ENCODE data around the gene SHC2.

The SHC2 gene

DNA sequence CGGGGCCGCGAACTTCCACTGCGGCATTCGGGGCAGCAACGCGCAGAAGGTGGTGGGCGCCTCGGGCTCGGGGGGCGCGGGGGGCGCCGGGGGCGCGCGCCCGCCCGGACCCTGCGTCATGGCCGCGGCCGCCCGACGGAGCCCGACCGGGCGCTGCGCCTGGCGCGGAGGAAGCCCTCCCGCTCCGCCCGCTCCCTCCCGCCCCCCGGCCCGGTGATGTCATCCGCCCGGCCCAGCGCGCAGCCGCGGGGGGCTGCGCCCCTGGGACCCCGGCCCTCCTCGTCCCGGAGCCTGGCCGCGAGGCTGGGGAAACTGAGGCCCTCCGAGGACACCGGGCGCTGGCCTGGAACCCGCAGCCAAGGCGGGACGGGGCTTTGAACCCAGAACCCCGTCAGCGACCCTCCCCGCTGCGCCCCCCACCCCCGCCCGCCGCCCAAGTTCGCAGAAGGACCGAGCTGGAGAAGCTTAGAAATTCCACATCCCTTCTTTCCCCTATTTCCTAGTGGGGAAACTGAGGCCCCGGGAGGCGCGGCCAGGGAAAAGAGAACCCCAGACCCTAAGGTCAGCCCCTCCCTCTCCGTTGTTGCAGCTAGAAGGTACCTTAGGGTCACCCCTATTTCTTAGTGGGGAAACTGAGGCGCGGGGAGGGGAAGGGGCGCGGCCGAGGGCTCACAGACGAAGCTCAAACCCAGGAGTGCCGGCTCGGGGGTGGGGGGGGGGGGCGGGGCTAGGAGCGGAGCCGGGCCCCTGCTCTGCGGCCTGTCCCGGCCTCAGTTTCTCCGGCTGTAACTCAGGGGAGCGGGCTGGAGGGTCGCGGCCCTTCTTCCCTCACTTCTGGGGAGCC lies at the start of gene SHC2:
Gene SHC2 (minus strand): TSS at position 157 of the 844 bp plus-strand sequence. CDS start 37 bp downstream, at position 120.
- no peak for DNase-seq

DNA sequence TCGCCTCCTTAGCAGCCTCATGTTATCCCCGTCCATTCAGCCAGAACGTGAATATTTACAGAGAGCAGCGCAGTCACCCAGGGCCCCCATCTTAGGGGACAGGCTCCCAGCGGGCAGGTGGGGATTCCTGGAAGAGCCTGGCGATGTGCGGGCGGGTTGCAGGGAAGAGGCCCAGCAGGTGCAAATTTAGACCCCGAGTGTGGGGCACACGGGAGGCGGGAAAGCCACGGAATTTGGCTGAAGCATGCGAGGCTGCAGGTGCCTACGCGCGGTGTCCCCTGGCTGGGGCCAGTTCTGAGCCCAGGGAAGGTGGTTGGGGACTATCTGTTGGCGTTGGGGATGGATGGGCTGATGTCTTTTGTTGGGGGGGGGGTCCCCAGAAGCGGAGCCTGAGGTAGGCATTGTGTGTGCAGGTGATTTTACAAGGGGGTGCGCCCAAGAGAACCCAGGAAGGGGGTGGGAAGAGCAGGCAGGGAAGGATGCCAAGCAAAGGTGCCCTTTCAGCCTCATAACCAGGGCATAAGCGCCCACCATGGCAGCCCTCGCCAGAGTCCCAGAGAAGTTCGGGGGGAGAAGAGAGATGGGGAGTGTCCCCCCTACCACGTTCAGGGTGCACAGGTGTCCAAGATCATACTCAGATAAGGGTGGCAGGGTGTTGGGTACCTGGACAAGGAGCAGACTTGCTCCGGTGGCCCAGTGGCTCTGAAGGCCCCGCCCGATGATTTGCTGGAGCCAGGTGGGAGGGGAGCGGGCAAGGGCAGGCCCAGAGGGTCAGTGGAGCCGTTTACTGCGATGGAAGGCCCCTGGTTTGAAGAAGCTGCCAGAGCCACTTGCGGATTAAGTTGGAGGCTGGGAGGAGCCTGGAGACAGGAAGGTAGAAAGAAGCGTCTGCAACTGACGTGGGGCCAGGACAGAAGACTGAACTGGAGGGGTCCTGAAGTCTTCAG lies 47.6 kb upstream of the SHC2 start:
- DNase-seq = no peak

DNA sequence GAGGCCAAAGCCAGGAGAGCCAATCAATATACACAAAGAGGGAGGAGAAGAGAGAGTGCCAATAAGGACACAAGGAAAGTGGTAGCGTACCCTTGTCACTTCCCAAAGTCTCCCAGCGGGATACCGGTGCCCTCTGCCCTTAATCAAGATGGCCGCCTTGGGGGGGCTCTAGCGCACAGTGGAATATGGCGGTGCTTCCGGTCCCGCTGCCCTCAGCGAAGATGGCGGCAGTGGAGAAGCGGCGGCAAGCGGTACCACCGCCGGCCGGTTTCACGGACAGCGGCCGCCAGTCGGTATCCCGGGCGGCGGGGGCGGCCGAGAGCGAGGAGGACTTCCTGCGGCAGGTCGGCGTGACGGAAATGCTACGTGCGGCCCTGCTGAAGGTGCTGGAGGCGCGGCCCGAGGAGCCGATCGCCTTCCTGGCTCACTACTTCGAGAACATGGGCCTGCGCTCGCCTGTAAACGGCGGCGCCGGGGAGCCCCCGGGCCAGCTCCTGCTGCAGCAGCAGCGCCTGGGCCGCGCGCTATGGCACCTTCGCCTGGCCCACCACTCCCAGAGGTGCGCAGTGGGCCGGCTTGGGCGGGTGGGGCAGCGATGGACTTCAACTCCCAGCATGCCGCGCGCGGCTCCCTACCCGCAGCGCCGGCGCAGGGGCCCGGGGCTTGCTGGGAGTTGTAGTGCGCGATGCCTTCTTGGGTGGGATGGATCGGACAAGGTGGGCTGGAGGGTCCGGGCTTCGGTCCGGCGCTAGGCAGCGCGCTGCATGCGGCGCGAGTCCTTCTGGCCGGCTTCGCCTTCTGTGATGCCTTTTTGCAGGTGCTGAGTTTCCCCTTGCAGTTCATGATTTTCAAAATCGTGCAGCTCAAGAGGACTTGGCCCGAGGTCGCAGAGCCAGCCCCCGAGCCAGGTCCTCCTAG lies 46.7 kb upstream of the SHC2 start, which contains the start of gene TPGS1:
Gene TPGS1 (plus strand): TSS at position 212 of the 918 bp plus-strand sequence. CDS start 10 bp downstream, at position 222.
- DNase-seq = peak; percentile 79

GRCh38 chr19:506404-507285 lies 45.8 kb upstream of the SHC2 start:
- DNase-seq = peak; percentile 97

- no peak for DNase-seq
Observed at GRCh38 chr19:504616-505015, 43.8 kb upstream of the SHC2 start.

DNA sequence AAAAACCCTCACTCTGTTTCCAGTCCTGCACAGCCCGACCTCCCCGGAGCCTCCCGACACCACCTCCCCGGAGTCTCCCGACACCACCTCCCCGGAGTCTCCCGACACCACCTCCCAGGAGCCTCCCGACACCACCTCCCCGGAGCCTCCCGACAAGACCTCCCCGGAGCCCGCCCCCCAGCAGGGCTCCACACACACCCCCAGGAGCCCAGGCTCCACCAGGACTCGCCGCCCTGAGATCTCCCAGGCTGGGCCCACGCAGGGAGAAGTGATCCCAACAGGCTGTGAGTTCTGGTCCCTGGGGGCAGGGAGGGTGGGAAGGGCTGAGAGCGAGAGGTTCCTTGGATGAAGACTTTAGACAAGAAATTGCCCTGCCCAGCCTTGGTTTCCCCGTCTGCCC lies 40.8 kb upstream of the SHC2 start:
- no peak for DNase-seq

DNA sequence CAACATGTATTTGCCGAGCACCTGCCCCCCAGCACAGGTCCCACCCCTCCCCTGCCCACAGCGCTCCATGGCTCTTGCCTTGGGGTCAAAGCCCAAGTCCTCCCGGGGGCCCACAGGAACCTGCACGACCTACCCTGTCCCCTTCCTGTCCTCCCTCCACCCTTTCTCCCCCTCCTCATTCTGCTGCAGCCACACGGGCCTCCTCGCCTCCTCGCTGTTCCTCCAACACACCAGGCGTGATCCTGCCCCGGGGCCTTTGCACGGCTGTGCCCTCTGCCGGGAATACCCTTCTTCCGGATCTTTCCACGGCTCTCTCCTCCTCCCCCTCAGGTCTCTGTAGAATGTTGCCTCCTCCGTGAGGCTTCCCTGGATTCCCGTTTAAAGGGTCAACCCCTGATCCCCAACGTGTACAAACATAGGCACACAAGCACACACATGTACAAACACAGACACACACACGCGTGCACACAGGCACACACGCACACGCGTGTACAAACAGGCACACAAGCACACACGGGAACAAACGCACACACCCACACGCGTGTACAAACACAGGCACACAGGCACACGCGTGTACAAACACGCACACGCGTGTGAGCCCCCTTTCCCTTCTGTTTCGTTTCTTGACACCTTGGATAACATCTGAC lies 38.3 kb upstream of the SHC2 start:
- DNase-seq = no peak

GRCh38 chr19:498511-498891 lies 37.7 kb upstream of the SHC2 start:
- DNase-seq = no peak

GRCh38 chr19:497869-498510 lies 37.2 kb upstream of the SHC2 start:
- DNase-seq = no peak

DNA sequence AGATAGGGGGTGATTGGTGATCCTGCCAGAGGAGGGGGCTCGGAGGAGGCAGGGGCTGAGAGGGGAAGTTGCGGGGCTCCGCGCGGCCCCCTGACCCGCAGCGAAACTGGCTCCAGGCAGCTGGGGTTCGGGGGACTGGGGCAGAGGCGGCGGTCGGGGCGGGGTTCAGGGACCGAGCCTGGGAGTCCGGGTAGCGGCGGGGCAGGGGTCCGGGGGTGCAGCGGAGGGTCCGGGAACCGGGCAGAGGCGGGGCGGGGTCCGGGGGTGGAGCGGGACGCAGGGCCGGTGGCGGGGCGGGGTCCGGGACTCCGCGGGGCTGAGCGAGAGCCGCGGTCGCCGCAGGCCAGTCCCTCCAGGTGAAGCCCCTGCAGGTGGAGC lies 36.6 kb upstream of the SHC2 start:
- no peak for DNase-seq

- no peak for DNase-seq
Observed at GRCh38 chr19:496986-497385, 36.2 kb upstream of the SHC2 start.

DNA sequence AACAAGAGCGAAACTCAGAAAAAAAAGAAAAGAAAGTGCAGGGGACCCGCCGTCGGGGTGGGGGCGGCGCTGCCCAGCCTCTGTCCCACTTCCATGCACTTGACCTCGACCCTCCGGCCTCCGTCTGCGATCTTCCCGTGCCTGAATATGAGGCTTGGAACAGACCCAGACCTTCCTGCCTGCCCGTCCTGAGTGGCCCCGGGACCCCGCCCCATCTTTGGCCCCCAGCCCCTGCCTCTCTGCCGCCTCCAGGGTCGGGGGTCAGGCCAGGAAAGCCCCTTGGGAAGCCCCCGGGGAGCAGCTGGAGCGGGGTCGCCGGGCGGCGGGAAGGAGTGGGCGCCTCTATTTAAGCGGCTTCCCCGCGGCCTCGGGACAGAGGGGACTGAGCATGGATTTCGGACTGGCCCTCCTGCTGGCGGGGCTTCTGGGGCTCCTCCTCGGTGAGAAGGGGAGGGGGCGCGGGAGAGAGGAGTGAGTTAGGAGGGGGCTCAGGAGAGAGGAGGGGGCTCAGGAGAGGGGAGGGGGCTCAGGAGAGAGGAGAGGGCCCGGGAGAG lies 35.4 kb upstream of the SHC2 start, which contains the start of gene MADCAM1:
Gene MADCAM1 (plus strand): TSS at position 375 of the 554 bp plus-strand sequence. CDS start 14 bp downstream, at position 389.
- no peak for DNase-seq

GRCh38 chr19:495402-496111 lies 34.7 kb upstream of the SHC2 start:
- peak; percentile 50 for DNase-seq

- no peak for DNase-seq
Observed at GRCh38 chr19:495081-495401, 34.2 kb upstream of the SHC2 start.

- no peak for DNase-seq
Observed at GRCh38 chr19:494171-495080, 33.6 kb upstream of the SHC2 start.

DNA sequence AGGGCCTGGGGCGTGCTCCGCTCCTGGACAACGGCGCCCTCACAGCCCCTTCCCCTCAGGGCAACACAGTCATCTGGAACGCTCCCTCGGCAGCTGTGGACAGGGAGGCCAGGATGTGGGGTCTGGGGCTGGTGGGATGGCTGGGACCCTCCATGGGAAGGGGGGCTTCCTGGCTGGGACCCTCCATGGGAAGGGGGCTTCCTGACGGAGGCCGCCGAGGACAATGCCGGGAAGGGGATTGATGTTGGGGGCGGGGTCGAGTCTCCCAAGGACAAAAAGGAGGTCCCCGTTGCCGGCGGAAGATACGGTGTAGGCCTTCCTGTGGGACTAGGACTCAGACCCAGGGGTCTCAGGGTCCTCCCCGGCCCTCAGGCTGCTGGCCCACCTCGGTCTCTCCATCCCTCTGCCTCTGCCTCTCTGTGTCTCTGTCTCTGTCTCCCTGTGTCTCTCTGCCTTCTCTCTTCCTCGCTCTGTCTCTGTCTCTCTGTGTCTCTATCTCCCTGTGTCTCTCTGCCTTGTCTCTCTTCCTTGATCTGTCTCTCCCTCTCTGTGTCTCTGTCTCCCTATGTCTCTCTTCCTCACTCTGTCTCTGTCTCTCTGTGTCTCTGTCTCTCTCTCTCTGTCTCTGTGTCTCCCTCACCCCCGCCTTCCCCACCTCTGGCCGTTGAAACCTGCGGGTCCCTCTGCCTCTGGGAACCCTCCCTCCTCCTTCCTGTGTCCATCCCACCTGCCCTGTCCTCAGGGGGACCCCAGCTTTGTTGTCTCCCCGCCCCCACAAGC lies 32.7 kb upstream of the SHC2 start:
- DNase-seq = no peak

DNA sequence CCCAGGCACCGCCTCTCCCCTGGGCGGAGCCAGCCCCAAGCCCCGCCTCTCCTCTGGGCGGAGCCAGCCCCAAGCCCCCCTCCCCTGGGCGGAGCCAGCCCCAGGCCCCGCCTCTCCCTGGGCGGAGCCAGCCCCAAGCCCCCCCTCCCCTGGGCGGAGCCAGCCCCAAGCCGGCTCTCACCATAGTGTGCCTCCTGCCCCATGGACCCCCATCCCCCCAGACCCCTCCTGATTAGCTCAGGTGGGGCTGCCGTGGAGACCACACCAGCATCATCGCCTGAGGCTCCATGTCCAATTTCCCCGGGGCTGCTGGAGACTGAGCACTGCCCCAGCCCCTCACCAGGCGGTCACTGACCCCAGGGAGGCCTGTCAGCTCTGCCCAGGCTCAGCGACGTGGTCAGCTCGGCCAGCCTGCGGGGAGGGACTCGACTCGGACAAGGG lies 31.3 kb upstream of the SHC2 start:
- DNase-seq = peak; percentile 24
